HG03095 (cell line): ENCODE measurements around the gene ASTN2.

Source experiments
- ATAC-seq: cut with Tn5 transposase; IDR thresholded peaks from one replicate; pipeline ENCODE4 v1.9.1; 2021; ENCODE audit warnings: moderate library complexity; ENCODE audit not compliant: unreplicated experiment

ASTN2 gene

GRCh38 chr9:117122953-117123352, 291.9 kb downstream of the ASTN2 start:
- no peak for ATAC-seq

GRCh38 chr9:117122102-117122501, 292.8 kb downstream of the ASTN2 start:
- ATAC-seq = no peak

- no peak for ATAC-seq
Observed at GRCh38 chr9:117121316-117121715, 293.5 kb downstream of the ASTN2 start.

GRCh38 chr9:117120061-117120460, 294.8 kb downstream of the ASTN2 start:
- ATAC-seq = no peak

- peak; percentile 95 for ATAC-seq
Observed at GRCh38 chr9:117116084-117116483, 298.8 kb downstream of the ASTN2 start.

- no peak for ATAC-seq
Observed at GRCh38 chr9:117114768-117115167, 300.1 kb downstream of the ASTN2 start.

GRCh38 chr9:117104716-117105495, 310.0 kb downstream of the ASTN2 start:
- ATAC-seq = no peak

- ATAC-seq = no peak
Observed at GRCh38 chr9:117104206-117104605, 310.7 kb downstream of the ASTN2 start.

GRCh38 chr9:117103438-117104110, 311.3 kb downstream of the ASTN2 start:
- no peak for ATAC-seq

- ATAC-seq = no peak
Observed at GRCh38 chr9:117101008-117101407, 313.8 kb downstream of the ASTN2 start.

GRCh38 chr9:117098331-117098730, 316.5 kb downstream of the ASTN2 start:
- no peak for ATAC-seq

- ATAC-seq = no peak
Observed at GRCh38 chr9:117097761-117098160, 317.1 kb downstream of the ASTN2 start.

GRCh38 chr9:117096138-117096537, 318.7 kb downstream of the ASTN2 start:
- no peak for ATAC-seq

GRCh38 chr9:117095081-117095480, 319.8 kb downstream of the ASTN2 start:
- ATAC-seq = no peak

GRCh38 chr9:117093891-117094844, 320.7 kb downstream of the ASTN2 start:
- ATAC-seq = no peak

- no peak for ATAC-seq
Observed at GRCh38 chr9:117092582-117092981, 322.3 kb downstream of the ASTN2 start.

- no peak for ATAC-seq
Observed at GRCh38 chr9:117091529-117091928, 323.3 kb downstream of the ASTN2 start.

GRCh38 chr9:117088786-117089185, 326.1 kb downstream of the ASTN2 start:
- ATAC-seq = no peak

- ATAC-seq = no peak
Observed at GRCh38 chr9:117088140-117088539, 326.7 kb downstream of the ASTN2 start.

GRCh38 chr9:117084221-117084620, 330.6 kb downstream of the ASTN2 start:
- ATAC-seq = no peak

- no peak for ATAC-seq
Observed at GRCh38 chr9:117083559-117083958, 331.3 kb downstream of the ASTN2 start.
